Loucy (cell line): Measurements from ENCODE around the gene BCAR3.

Experiments
- CTCF ChIP-seq: fragments of 200-600 bp; sonication (generic); conservative IDR thresholded peaks from 2 replicates; pipeline ENCODE4 v1.5.1; 2014; ENCODE audit warnings: mild to moderate bottlenecking, antibody characterized with exemption, low read length
- EZH2phosphoT487 ChIP-seq: fragments of 200-600 bp; IDR thresholded peaks from 2 replicates; pipeline ENCODE4 v1.6.1; 2018; ENCODE audit warnings: antibody characterized with exemption, mild to moderate bottlenecking, moderate library complexity, borderline replicate concordance

- TF ChIP-seq CTCF (no peak), EZH2phosphoT487 (no peak)
Measured at GRCh38 chr1:93712741-93713140, 31.1 kb upstream of the BCAR3 start.
